COR-L47 (cell line): Measurements from ENCODE around the gene GAS7.

Source experiments
- DNase-seq: peaks from one replicate; lab custom pipeline; 2025; lab: John Stamatoyannopoulos, UW

The GAS7 gene

DNA sequence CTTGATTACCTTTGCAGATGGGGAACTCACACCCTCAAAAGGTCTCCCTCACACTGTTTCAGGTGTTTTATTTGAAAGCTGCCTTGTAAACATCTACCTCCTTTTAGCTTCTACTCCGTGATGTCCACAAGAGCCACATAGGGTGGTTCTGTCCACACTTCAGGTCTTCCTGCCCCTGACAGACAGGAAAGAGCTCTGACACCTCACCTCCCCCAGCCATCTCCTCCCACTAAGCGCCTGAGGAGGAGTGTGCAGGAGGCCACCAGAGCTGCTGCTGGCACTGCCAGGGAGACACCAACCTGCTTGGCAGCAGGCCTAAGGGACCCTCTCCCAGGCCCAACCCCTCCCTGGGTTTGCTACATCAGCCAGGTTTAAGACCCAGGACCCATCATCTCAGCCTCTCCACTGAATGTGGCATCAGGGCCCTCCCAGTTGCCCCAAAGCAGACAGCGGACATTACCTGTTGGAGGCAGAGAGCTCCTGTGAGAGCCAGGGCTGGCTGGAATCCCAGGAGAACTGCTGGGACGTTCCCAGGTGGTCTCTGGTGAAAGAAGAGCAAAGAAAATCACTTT lies 217.0 kb downstream of the GAS7 start:
- DNase-seq = no peak

DNA sequence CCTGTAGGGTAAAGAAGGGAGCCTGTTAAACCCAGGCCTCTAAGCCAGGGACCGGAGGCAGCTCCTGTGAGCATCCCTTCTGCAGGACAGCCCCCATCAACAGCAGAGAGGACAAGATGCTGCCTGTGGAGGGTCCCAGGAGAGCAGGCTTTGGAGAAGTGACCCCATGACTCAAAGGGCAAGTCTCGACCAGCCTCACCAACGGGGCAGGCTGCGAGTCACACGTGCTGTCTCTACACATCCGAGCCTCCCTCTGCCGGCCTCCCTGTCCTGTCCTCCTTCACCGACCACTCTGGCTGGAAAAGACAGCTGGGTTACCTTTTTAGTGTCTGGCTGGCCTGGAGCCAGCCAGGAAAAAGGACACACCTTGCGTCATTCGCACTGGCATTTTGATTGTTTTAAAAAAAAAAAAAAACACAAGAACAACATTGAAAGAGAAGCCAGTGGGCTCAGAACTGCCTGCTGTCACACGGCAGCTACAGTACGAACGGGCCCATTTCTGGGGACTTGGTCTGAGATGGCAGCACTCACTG lies 218.9 kb downstream of the GAS7 start:
- DNase-seq = no peak

DNA sequence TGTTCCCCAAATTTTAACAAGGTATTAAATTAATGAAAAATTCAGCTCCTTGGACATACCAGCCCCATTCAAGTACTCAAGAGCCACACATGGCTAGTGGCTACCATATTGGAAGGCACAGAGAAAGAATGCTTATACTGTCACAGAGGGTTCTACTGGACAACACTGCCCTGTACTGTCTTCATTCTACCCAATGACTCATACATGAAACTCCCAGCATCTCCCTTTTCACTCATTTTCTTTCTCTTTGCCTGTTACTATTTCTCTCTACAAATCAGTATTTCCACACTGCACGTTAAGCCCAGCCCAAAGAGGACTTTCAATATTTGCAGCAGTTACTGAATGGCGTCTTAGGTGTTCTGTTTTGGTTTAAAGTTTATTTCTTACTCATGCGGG lies 221.2 kb downstream of the GAS7 start:
- no peak for DNase-seq

DNA sequence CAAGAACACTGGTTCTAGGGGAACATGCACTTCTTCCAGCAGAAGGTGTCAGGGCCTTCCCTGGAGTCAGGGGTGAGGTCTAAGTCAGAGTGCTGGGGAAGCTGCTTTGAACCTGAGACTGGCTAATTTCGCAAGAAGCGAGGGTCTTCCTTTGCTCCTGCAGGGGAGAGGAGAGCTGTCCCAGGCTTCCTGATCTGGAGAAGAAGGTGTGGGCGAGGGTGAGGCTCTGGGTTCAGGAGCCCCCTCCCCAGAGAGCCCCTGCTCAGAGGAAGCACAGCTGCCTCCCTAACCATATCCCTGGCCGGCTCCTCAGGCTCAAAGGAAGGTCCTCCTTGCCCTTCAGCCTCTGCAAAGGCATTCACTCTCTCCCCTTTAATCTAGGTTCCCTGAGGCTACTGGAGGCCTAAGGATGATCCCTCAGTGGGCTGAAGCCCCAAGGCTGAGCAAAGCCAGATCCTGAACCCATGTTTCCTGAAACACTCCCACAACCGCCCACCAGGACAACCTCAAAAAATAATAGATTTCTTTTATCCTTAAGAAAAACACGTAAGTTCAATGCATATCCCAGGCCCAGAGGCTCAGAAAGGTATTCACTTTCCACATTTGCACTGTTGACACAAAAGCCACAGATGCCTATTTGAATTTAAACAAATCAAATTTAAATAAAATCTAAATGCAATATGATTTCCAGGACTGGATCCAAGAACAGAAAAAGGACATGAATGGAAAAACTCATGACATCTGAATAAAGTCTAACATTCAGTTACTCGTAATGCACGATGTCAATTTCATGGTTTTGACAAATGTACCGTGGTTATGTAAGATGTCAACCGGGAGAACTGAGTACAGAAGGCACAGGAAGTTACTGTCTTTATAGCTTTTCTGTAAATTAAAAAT lies 221.9 kb downstream of the GAS7 start:
- DNase-seq = no peak

DNA sequence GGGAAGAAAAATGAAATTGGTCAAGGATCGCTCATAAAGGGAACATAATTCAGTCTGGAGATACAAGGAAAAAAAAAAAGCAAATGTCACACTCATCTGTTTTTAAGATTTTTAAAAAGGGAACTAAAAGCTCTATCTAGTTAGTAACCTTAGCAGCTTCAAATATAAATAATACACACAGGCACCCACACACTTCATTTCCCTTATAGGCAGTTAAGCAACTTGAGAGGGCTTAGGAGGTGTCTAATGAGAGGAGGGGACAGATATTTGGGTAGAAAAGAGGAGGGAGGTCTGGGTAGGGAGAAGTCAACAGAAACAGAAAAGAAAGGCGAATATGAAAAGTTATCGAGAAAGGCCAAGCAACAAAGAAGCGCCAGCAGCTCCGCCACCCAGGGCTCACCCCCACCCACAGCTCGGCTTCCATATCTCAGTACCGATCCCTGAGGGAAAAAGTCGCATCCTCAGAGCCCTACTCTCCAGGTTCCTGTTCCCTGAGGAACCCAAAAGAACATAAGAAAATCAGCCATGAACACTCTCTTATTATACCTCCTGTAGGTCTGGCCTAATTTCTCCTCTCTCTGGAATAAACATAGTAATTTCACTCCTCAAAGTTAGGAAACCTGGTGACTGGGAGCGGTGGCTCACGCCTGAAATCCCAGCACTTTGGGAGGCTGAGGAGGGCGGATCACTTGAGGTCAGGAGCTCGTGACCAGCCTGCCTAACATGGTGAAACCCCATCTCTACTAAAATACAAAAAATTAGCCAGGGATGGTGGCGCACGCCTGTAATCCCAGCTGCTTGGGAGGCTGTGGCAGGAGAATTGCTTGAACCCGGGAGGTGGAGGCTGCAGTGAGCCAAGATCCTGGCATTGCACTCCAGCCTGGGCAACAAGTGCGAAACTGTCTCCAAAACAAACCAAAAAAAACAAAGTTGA lies 223.7 kb downstream of the GAS7 start:
- no peak for DNase-seq

DNA sequence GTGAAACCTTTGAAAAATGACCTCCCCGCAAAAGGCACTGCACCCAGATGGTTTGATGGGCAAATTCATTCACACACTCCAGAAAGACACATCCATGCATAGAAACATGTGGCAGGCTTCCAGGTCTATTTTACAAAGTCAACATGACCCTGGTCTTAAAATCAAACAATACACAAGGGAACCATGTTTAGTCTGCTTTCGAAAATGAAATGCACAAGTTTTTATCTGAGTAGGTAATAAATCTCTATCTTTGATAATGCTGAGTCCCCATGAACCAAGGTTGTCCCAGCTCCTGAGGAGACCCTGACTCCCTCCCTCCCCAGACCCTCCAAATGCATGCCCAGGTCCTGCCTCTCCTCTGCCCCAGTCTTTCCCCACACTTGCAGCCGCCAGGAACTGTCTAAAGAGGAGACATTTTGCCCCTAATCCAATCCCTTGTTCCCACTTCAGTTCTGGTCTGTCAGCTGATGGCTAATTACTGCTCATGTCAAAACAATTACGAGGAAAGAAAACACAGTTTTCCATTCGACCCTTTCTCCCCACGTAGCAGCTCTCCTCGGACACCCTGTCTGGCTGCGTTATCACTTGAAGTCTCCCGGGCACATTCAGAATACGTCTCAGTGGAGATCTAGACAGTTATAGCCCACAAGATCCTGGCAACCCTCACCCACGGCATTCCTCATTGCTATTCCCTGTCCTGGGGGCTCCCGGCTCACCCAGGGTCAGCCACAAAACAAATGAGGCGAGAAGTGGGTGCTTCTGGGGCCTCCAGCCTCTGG lies 224.5 kb downstream of the GAS7 start:
- no peak for DNase-seq

DNA sequence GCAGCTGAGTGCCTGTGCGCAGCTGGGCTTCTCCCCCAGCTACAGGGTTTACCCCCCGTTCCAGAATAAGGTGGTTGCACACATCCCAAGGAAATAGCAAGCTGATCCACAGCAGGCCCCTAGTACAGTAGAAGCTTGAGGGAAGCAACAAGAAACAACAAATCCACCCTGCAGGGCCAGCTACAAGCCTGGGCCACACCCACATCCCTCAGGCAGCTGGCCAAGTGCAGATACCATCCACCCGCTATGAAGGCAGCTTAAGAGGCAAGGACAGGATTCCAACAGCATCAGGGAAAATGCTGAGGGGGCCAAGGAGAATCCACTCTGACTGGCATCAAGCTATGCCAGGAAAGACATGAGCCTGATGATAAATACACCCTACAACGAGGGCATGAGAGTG lies 226.4 kb downstream of the GAS7 start:
- DNase-seq = no peak

DNA sequence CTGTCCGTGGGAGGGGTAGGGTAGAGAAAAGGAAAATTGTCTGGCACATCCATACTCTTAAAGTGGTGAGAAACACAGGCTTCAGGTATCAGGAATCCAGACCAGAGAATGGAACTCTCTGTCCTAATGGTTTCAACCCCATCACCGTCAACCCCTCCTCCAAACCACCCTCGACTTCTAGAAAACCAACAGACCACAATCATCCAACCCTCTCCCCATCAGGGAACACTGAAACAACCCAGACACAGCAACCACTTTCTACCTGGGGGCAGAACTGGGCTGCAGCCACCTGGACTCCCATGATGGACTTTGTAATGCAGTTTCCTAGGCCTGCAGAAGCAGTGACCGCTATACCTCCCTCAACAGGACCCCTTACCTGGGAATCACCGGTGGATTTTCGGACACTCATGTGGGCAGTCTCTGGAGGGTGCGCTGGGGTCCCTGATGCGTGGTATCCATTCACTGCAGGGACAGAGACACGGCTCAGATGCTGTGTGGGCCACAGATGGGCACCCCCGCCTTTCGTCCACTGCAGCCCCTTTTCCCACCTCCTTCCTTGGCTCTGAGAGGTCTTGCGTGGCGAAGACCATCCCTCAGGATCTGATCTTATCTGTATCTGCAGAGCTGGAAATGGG lies 229.0 kb downstream of the GAS7 start:
- no peak for DNase-seq

DNA sequence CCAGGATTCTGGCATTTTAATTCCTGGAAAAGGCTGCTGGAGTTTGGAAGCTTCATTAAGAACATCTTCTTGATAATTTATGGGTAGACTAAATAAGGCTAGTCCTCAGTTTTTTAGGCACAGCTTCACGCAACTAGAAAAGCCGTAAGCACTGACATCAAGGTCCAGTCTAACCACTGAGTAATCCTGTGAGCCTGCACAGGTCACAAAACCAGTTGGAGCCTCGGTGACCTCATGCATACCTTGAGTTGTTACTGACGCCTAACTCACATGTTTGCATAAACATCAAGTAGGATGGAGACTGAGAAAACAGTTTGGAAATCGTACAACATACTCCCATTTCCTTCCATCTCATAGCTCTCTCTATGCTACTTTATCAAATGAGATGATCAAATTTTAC lies 229.5 kb downstream of the GAS7 start:
- no peak for DNase-seq

DNA sequence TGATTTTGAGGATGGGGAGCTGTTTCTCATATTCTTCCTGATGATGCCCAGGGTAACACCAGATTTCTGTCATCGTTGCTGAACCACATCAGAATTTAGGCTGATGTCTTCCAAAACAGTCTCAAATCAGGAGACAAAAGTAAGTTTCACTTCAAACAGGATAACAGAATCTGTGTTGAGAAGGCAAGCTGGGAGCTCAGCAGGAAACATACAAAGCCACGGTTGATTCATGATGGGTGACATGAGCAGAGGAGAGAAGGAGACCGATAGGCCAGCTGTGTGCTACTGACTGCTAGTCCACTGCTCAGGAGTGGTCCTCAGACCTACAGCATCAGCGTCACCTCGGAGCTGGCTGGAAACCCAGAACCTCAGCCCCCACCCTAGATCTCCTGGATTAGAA lies 230.4 kb downstream of the GAS7 start:
- DNase-seq = no peak

DNA sequence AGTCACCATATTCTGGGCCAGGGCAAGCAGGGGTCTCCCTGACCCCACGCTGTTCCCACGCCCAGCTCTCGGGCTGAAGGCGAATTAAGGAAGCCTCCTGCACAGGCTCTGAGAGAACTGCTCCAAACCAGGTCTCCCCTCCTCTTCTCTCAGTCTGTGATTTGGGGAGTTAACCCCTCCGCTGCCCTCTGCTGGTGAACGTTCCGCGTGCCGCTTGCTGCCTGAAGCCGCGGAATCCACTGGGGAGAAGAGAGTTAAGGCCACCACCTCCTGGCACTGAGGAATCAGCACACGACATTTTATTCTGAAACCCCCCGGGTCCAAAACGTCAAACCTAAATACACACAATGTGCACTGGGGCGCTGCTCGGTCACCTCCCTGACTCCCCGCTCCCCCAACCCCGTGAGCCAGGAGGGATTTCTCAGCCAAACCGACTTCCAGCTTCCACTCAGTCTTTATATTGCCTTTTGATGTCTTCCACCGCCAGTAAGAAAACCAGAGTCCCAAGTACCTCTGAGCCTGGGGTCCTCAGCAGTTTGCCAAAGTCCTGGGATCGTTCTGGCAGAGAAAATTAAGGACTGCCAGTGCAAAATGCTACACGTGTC lies 238.9 kb downstream of the GAS7 start:
- no peak for DNase-seq

DNA sequence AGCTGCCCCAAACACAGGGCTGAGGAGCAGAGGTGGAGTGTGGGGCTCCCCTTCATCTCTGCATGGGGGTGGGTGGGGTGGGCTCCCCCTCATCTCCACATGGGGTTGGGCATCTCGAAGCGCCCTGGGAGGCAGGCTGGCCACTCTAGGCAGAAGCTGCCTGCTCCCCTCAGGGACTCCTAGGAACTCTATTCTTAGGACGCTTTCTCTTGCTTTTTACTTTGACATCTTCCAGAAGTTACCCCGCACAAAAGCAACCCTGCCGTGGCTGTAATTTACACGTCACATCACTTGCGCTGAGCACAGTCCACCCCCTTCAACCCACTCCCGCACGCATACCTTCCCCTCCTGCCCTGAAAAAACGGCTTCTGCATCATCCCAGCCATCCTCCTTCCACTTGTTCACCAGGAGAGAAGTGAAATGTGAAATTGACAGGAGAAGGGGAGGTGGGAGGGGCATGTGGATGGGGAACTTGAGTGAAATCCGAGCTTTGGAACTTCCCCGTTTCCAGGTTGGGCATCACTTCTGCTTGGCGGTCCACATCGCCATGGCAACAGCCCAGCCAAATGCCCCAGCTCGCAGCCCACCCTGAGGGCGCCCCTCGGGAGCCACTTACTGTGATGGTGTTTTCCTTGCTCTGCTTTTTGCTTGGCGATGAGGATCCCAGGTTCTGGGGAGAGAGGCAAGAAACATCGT lies 239.7 kb downstream of the GAS7 start:
- no peak for DNase-seq

DNA sequence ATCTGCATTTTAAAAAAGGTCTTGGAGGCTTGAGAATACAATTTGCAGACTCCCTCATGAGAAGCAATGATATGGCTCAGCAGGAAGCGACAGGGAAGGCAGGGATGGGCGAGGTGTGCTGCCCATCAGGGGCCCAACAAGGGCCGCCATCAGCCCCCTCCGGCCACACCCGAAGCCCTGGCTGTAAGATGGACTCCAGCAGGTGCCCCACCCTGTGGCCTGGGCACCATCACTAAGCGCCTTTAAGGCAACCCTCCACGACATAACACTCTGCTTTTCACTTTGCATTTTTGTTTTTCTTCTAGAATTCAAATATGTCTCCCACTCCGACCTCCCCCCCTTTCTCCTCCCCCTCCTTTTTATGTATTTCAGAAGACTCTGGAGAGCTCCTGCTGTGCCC lies 241.2 kb downstream of the GAS7 start:
- DNase-seq = no peak

DNA sequence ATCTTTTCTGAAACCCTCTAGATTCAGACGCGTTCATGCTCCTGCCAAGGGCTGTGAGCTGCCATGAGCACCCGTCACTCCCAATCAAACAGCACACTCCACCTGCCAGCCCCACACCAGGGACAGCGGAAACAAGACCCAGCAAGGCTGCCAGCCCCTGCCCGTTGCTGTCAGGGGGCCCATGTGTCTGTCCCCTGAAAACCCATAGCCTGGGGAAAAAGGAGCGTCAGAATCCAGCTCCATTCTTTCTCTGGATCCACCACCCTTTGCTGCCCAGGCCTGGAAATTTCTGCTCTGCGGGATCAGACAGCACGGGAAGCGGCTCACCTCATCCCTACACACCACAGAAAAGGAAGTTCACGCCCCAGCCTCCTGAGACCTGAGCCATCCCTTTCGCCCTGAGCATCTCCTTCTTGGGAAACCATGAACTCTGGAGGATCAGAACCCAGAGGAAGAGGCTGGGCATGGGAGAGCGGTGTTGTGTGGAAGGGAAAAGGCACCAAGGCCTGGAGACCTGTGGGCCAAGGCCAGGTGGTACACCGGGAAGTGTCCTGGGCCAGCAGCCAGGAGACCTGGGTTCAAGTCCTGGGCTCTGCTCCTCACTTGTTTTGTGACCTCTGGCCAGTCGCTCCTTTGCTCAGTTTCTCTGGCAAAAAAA lies 241.8 kb downstream of the GAS7 start:
- DNase-seq = no peak

DNA sequence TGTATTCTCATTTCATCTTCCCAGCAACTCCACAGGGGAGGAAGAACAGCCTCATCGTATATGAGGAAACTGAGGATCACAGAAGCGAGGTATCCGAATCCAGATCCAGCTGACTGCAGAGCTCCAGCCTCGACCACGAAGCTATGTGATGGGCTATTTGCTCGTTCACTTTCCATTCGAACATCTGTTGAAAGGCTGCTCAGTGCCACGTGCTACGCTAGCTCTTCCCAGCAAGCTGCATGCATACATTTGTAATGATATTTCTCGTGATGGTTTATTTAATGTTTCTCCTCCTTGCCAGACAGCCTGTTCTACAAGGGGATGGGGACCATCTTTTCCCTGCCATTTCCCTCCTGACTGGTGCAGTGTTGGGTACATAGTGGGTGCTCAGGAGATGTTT lies 244.9 kb downstream of the GAS7 start:
- DNase-seq = no peak

DNA sequence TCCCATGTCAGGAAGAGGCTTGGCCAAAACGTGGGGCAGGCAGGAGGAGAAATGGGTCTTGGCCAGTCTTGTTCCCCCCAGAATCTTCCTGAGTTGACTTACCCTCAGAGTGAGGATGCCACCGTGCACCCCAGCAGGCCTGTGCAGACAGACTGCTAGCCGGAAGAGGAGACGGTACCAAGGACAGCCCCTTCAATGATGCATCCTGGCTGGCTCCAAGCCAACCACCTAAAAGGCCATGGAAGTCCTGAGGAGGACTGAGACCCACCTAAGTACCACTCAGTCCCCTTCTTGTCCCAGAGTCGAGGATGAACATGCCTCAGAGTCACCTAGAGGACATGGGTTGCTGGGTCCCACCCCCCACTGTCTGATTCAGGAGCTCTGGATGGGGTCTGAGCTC lies 246.6 kb downstream of the GAS7 start:
- DNase-seq = no peak

DNA sequence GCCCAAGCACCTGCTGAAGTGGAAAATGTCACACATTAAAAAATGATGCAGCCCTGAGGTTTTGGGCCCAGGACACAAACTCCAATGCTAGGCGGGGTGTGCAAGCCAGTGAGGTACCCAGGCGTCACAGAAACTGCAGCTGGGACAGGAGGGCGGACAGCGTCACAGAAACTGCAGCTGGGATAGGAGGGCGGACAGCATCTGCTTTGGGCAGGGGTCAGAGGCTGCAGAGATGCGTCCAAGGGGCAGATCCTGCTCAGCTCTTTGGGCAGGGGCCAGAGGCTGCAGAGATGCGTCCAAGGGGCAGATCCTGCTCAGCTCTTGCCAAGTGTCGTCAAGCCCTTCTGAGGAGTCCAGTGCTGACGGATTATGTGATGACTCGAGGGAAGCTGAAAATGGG lies 249.5 kb downstream of the GAS7 start:
- no peak for DNase-seq

DNA sequence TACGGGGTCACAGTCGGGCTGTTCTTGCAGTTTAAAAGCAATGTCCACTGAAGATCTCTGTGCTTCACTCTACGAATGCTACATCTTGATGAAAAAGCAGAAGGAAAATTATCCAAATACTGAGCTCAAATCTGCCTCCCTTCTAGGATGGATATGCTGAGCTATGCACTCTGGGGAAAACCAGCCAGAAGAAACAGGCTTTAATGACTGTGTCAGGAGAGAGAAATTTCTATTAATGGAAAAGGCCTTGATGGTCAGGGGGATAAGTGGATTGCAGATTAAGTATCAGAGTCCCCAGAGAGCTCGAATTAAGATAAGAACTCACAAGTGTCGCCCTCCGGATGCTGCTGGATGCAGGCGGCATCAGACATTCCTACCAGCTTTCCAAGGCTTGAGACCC lies 253.7 kb downstream of the GAS7 start:
- DNase-seq = no peak

DNA sequence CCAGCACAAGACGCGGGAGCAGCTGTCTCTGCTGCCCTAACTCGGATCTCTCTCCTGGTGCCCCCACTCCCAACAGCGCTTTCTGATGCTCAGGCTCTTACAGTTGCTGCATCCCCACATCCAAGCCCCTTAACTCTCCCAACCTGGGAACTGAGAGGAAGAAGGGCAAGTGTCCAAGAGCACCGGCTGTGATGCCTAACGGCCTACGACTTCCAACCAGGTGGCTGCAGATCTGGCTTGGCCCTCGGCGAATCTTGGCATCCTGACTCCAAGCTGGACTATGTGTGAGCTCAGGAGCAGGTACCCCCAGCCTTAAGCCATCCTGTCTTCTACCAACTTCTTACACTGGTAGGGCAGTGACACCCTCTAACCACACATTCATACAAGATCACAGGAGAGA lies 255.1 kb downstream of the GAS7 start:
- DNase-seq = no peak

DNA sequence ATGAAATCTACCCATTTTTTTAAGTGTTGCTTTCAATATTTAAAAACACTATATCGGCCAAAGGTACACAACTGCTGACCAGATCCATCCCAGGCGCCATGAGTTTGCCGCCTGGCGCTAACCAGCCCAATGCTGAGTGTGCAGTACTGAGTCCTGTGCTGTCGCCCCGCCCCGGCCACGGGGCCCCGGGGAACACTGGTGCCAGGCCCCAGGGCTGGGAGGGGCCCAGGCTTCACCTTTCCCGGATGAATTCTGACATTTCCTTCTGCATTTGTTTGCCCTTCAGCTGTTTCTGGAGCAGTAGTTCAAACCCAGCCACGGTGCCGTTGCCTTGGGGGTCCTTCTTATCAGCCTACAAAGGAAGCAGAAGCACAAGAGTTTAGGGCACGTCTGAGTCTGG lies 255.5 kb downstream of the GAS7 start:
- no peak for DNase-seq
